Activated CD8-positive, alpha-beta memory T cell treated with anti-CD3 and anti-CD28 coated beads, Interleukin-2, amount 10 ng/mL, durations not matched to agents 7 days and 5 days (primary cell): ENCODE measurements around the gene RPA4. TPM values are rescaled to one million over a fixed set of nuclear protein-coding genes. Genes with fewer than 3 reads are reported as not detected.
"Not testable (repeated sequence)": the region's sequence is repeated elsewhere in the genome, so short reads cannot be mapped to it uniquely, and the experiment has no call there.

Experiments used
- ATAC-seq: fragments of 150-1000 bp; cut with Tn5 transposase; one replicate; pipeline ENCODE4 v1.10.0; 2021; ENCODE audit warnings: moderate library complexity
- CTCF ChIA-PET: fragments of 350-600 bp; sonication (Branson Sonifier 250); formaldehyde crosslinking; loops from one replicate; lab custom pipeline; 2021; ENCODE audit warnings: antibody characterized with exemption; lab: Charles Lee
- DNase-seq: peaks from one replicate; pipeline ENCODE4 v3.0.0-alpha.2; 2020
- H3K27ac Mint-ChIP-seq: one replicate; pipeline ENCODE4 v1.8.0; 2021; ENCODE audit warnings: mild to moderate bottlenecking, mixed read lengths
- H3K27me3 Mint-ChIP-seq: one replicate; pipeline ENCODE4 v1.8.0; 2021; ENCODE audit warnings: mixed read lengths
- H3K36me3 Mint-ChIP-seq: one replicate; pipeline ENCODE4 v1.8.0; 2021; ENCODE audit warnings: mild to moderate bottlenecking, mixed read lengths
- H3K4me1 Mint-ChIP-seq: one replicate; pipeline ENCODE4 v1.8.0; 2021; ENCODE audit warnings: mixed read lengths
- H3K4me3 Mint-ChIP-seq: one replicate; pipeline ENCODE4 v1.8.0; 2021; ENCODE audit warnings: mild to moderate bottlenecking, moderate library complexity, mixed read lengths
- H3K9me3 Mint-ChIP-seq: one replicate; pipeline ENCODE4 v1.8.0; 2022; ENCODE audit warnings: low read depth, mixed read lengths
- total RNA-seq, 2 experiments: library from RNA; stranded (reverse); gene quantifications; one replicate each; pipeline ENCODE4 v1.2.3, GENCODE V29; 2021

The RPA4 gene
- under 1 TPM; 0.52 to 0.91 TPM for total RNA-seq

GRCh38 chrX:96883608-96884007 is at the start of gene RPA4:
TSS of gene RPA4 (plus strand) at chrX:96883908. CDS start at chrX:96884311, 403 bp downstream.
- no peaks in the 10 kb centered on the region for H3K36me3 Mint-ChIP-seq
- CTCF ChIA-PET = no interaction called here
- no peak for ATAC-seq

GRCh38 chrX:96834137-96834536 is 49.6 kb upstream of the RPA4 start:
- no peaks in the 10 kb centered on the region for H3K4me1 Mint-ChIP-seq
- ATAC-seq (no peak), DNase-seq (no peak)
- H3K9me3 Mint-ChIP-seq = no peaks in the 10 kb centered on the region
- H3K27ac Mint-ChIP-seq = no peak overlapping the region
- CTCF ChIA-PET = no interaction called here
- H3K36me3 Mint-ChIP-seq = no peaks in the 10 kb centered on the region
- H3K4me3 Mint-ChIP-seq = no peak overlapping the region
- no peaks in the 10 kb centered on the region for H3K27me3 Mint-ChIP-seq

More at GRCh38 chrX:96883608-96884007, at the start of gene RPA4:
- Mint-ChIP-seq H3K9me3 (no peaks in the 10 kb centered on the region), H3K27ac (no peak within 1 kb of the TSS), H3K4me3 (no peak within 1 kb of the TSS), H3K27me3 (no peaks in the 10 kb centered on the region), H3K4me1 (no peaks in the 10 kb centered on the region)
- DNase-seq = no peak

GRCh38 chrX:96835660-96836289 is 47.9 kb upstream of the RPA4 start:
- H3K4me1 Mint-ChIP-seq = no peaks in the 10 kb centered on the region
- no peaks in the 10 kb centered on the region for H3K9me3 Mint-ChIP-seq
- H3K27ac Mint-ChIP-seq = no peak overlapping the region
- no peak for ATAC-seq
- CTCF ChIA-PET = no interaction called here
- H3K4me3 Mint-ChIP-seq = no peak overlapping the region
- no peaks in the 10 kb centered on the region for H3K36me3 Mint-ChIP-seq
- DNase-seq = no peak
- no peaks in the 10 kb centered on the region for H3K27me3 Mint-ChIP-seq

GRCh38 chrX:96837808-96838207 is 45.9 kb upstream of the RPA4 start:
- no peaks in the 10 kb centered on the region for H3K4me1 Mint-ChIP-seq
- H3K9me3 Mint-ChIP-seq = no peaks in the 10 kb centered on the region
- no peaks in the 10 kb centered on the region for H3K36me3 Mint-ChIP-seq
- DNase-seq = no peak
- ATAC-seq = no peak
- no peak overlapping the region for H3K27ac Mint-ChIP-seq
- CTCF ChIA-PET = no interaction called here
- H3K27me3 Mint-ChIP-seq = no peaks in the 10 kb centered on the region
- H3K4me3 Mint-ChIP-seq = no peak overlapping the region

GRCh38 chrX:96838537-96838936 is 45.2 kb upstream of the RPA4 start:
- DNase-seq = no peak
- Mint-ChIP-seq H3K27me3 (no peaks in the 10 kb centered on the region), H3K36me3 (no peaks in the 10 kb centered on the region), H3K4me1 (no peaks in the 10 kb centered on the region), H3K27ac (no peak overlapping the region), H3K9me3 (no peaks in the 10 kb centered on the region), H3K4me3 (no peak overlapping the region)
- CTCF ChIA-PET = no interaction called here
- ATAC-seq = no peak

- H3K36me3 Mint-ChIP-seq = no peaks in the 10 kb centered on the region
- no peaks in the 10 kb centered on the region for H3K27me3 Mint-ChIP-seq
- ATAC-seq = no peak
- CTCF ChIA-PET = no interaction called here
- H3K27ac Mint-ChIP-seq = no peak overlapping the region
- no peak overlapping the region for H3K4me3 Mint-ChIP-seq
- H3K4me1 Mint-ChIP-seq = no peaks in the 10 kb centered on the region
- H3K9me3 Mint-ChIP-seq = no peaks in the 10 kb centered on the region
- no peak for DNase-seq
Measured at GRCh38 chrX:96841325-96841724, 42.4 kb upstream of the RPA4 start.

GRCh38 chrX:96841866-96842265 is 41.8 kb upstream of the RPA4 start:
- CTCF ChIA-PET, DNase-seq, H3K4me3 Mint-ChIP-seq, H3K27me3 Mint-ChIP-seq, H3K27ac Mint-ChIP-seq, H3K4me1 Mint-ChIP-seq, ATAC-seq, H3K36me3 Mint-ChIP-seq, H3K9me3 Mint-ChIP-seq: not testable (repeated sequence)

- CTCF ChIA-PET = no interaction called here
- Mint-ChIP-seq H3K36me3 (no peaks in the 10 kb centered on the region), H3K27ac (no peak overlapping the region), H3K4me3 (no peak overlapping the region), H3K27me3 (no peaks in the 10 kb centered on the region), H3K4me1 (no peaks in the 10 kb centered on the region), H3K9me3 (no peaks in the 10 kb centered on the region)
- ATAC-seq (no peak), DNase-seq (no peak)
Measured at GRCh38 chrX:96843566-96843965, 40.1 kb upstream of the RPA4 start.

GRCh38 chrX:96846841-96847240 is 36.9 kb upstream of the RPA4 start:
- CTCF ChIA-PET = no interaction called here

GRCh38 chrX:96859422-96859821 is 24.3 kb upstream of the RPA4 start:
- H3K27ac Mint-ChIP-seq, CTCF ChIA-PET, H3K9me3 Mint-ChIP-seq, H3K36me3 Mint-ChIP-seq, ATAC-seq, DNase-seq, H3K27me3 Mint-ChIP-seq, H3K4me3 Mint-ChIP-seq, H3K4me1 Mint-ChIP-seq: not testable (repeated sequence)

More at GRCh38 chrX:96846841-96847240, 36.9 kb upstream of the RPA4 start:
- H3K36me3 Mint-ChIP-seq = no peaks in the 10 kb centered on the region
- no peaks in the 10 kb centered on the region for H3K9me3 Mint-ChIP-seq
- no peaks in the 10 kb centered on the region for H3K27me3 Mint-ChIP-seq
- DNase-seq (no peak), ATAC-seq (no peak)
- H3K4me1 Mint-ChIP-seq = no peaks in the 10 kb centered on the region
- no peak overlapping the region for H3K27ac Mint-ChIP-seq
- H3K4me3 Mint-ChIP-seq = no peak overlapping the region

GRCh38 chrX:96861218-96861617 is 22.5 kb upstream of the RPA4 start:
- no peaks in the 10 kb centered on the region for H3K36me3 Mint-ChIP-seq
- no peak overlapping the region for H3K27ac Mint-ChIP-seq
- H3K4me1 Mint-ChIP-seq = no peaks in the 10 kb centered on the region
- no peak overlapping the region for H3K4me3 Mint-ChIP-seq
- no peaks in the 10 kb centered on the region for H3K9me3 Mint-ChIP-seq
- no peak for DNase-seq
- CTCF ChIA-PET = no interaction called here
- no peaks in the 10 kb centered on the region for H3K27me3 Mint-ChIP-seq
- ATAC-seq = no peak

- Mint-ChIP-seq H3K27me3 (no peaks in the 10 kb centered on the region), H3K36me3 (no peaks in the 10 kb centered on the region), H3K4me3 (no peak overlapping the region), H3K9me3 (no peaks in the 10 kb centered on the region), H3K4me1 (no peaks in the 10 kb centered on the region), H3K27ac (no peak overlapping the region)
- no peak for ATAC-seq
- DNase-seq = no peak
- CTCF ChIA-PET = no interaction called here
Measured at GRCh38 chrX:96861661-96862060, 22.0 kb upstream of the RPA4 start.

- no peaks in the 10 kb centered on the region for H3K27me3 Mint-ChIP-seq
- no peak for ATAC-seq
- CTCF ChIA-PET = no interaction called here
- H3K4me1 Mint-ChIP-seq = no peaks in the 10 kb centered on the region
- no peak for DNase-seq
- no peaks in the 10 kb centered on the region for H3K9me3 Mint-ChIP-seq
- H3K27ac Mint-ChIP-seq = no peak overlapping the region
- no peaks in the 10 kb centered on the region for H3K36me3 Mint-ChIP-seq
- no peak overlapping the region for H3K4me3 Mint-ChIP-seq
Measured at GRCh38 chrX:96884027-96884426, 319 bp downstream of the RPA4 start.

GRCh38 chrX:96889726-96890125 is 6.0 kb downstream of the RPA4 start:
- H3K27me3 Mint-ChIP-seq = no peaks in the 10 kb centered on the region
- H3K4me3 Mint-ChIP-seq = no peak overlapping the region
- no peak for ATAC-seq
- H3K27ac Mint-ChIP-seq = no peak overlapping the region
- no peaks in the 10 kb centered on the region for H3K9me3 Mint-ChIP-seq
- no peak for DNase-seq
- H3K4me1 Mint-ChIP-seq = no peaks in the 10 kb centered on the region
- CTCF ChIA-PET = no interaction called here
- no peaks in the 10 kb centered on the region for H3K36me3 Mint-ChIP-seq

GRCh38 chrX:96906741-96907140 is 23.0 kb downstream of the RPA4 start:
- Mint-ChIP-seq H3K27me3 (no peaks in the 10 kb centered on the region), H3K9me3 (no peaks in the 10 kb centered on the region), H3K36me3 (peaks cover 1% of the 10 kb centered on the region), H3K4me1 (no peaks in the 10 kb centered on the region), H3K4me3 (no peak overlapping the region), H3K27ac (no peak overlapping the region)
- ATAC-seq (no peak), DNase-seq (no peak)
- CTCF ChIA-PET = no interaction called here
